GM23338 (cell line): Measurements from ENCODE around the gene CLEC2D. TPM values are rescaled to one million over a fixed set of nuclear protein-coding genes. Genes with fewer than 3 reads are reported as not detected.

Experiments
- ATAC-seq: fragments of 200-7000 bp; cut with Tn5 transposase; 3 replicates; pipeline ENCODE4 v1.9.1; 2020
- DNase-seq: peaks from one replicate; pipeline ENCODE4 v3.0.0-alpha.2; 2015; ENCODE audit warnings: low spot score
- H2AFZ ChIP-seq: fragments of 200-600 bp; sonication (generic); 2 replicates; pipeline ENCODE4 v1.8.0; 2016; ENCODE audit warnings: antibody characterized with exemption, mild to moderate bottlenecking, moderate library complexity
- H3F3A ChIP-seq: fragments of 200-600 bp; sonication (generic); replicated peaks from 2 replicates; pipeline ENCODE4 v1.8.0; 2017; ENCODE audit warnings: antibody characterized with exemption, mixed run types, low read depth
- H3K27ac ChIP-seq: fragments of 200-600 bp; sonication (generic); 2 replicates; pipeline ENCODE4 v1.6.1; 2016; ENCODE audit warnings: low read depth
- H3K27me3 ChIP-seq: fragments of 200-600 bp; sonication (generic); 2 replicates; pipeline ENCODE4 v1.8.0; 2016; ENCODE audit warnings: mild to moderate bottlenecking, mixed run types, moderate library complexity; ENCODE audit not compliant: insufficient read depth
- H3K36me3 ChIP-seq: fragments of 200-600 bp; sonication (generic); 2 replicates; pipeline ENCODE4 v1.8.0; 2016; ENCODE audit warnings: mild to moderate bottlenecking; ENCODE audit not compliant: insufficient read depth
- H3K4me1 ChIP-seq: fragments of 200-600 bp; sonication (generic); 2 replicates; pipeline ENCODE4 v1.8.0; 2016; ENCODE audit warnings: mild to moderate bottlenecking, moderate library complexity; ENCODE audit not compliant: insufficient read depth
- H3K4me2 ChIP-seq: fragments of 200-600 bp; sonication (generic); 2 replicates; pipeline ENCODE4 v1.7.1; 2017; ENCODE audit warnings: mixed run types
- H3K4me3 ChIP-seq: fragments of 200-600 bp; sonication (generic); 2 replicates; pipeline ENCODE4 v1.6.1; 2016; ENCODE audit warnings: mixed run types
- H3K79me2 ChIP-seq: fragments of 200-600 bp; sonication (generic); replicated peaks from 2 replicates; pipeline ENCODE4 v1.8.0; 2017; ENCODE audit warnings: mild to moderate bottlenecking; ENCODE audit not compliant: insufficient read depth
- H3K9me2 ChIP-seq: fragments of 200-600 bp; sonication (generic); 2 replicates; pipeline ENCODE4 v1.8.0; 2017; ENCODE audit not compliant: insufficient read depth
- H4K20me1 ChIP-seq: fragments of 200-600 bp; sonication (generic); replicated peaks from 2 replicates; pipeline ENCODE4 v1.8.0; 2017; ENCODE audit warnings: mild to moderate bottlenecking; ENCODE audit not compliant: insufficient read depth
- H3K27ac Mint-ChIP-seq: 2 replicates; pipeline ENCODE4 v1.8.0; 2020; ENCODE audit warnings: inconsistent platforms, mild to moderate bottlenecking, moderate library complexity, mixed read lengths
- H3K27me3 Mint-ChIP-seq: 3 replicates; pipeline ENCODE4 v1.8.0; 2022; ENCODE audit warnings: low read depth, mild to moderate bottlenecking, moderate library complexity, mixed read lengths, inconsistent platforms; ENCODE audit not compliant: insufficient read depth, poor library complexity
- H3K36me3 Mint-ChIP-seq: 3 replicates; pipeline ENCODE4 v1.8.0; 2021; ENCODE audit warnings: low read depth, mild to moderate bottlenecking, inconsistent platforms, moderate library complexity, mixed read lengths
- H3K4me1 Mint-ChIP-seq: 3 replicates; pipeline ENCODE4 v1.8.0; 2020; ENCODE audit warnings: mild to moderate bottlenecking, inconsistent platforms, mixed read lengths
- H3K4me3 Mint-ChIP-seq: 3 replicates; pipeline ENCODE4 v1.8.0; 2021; ENCODE audit warnings: moderate library complexity, mild to moderate bottlenecking, inconsistent platforms, mixed read lengths
- H3K9me3 Mint-ChIP-seq: 3 replicates; pipeline ENCODE4 v1.8.0; 2020; ENCODE audit warnings: moderate library complexity, mild to moderate bottlenecking, inconsistent platforms, mixed read lengths
- CREB1 ChIP-seq: fragments of 250-450 bp; sonication (Bioruptor Pico); IDR thresholded peaks from 2 replicates; pipeline ENCODE4 v1.5.0; 2020; ENCODE audit warnings: low read depth, mild to moderate bottlenecking, moderate library complexity
- CTCF ChIP-seq, 2 experiments: fragments of 200-600 bp in 1 of 2; sonication (generic) in 1 of 2; conservative IDR thresholded peaks; 2 replicates each; pipeline versions ENCODE4 v1.5.1 to v1.6.1; 2016 to 2017; ENCODE audit warnings: antibody characterized with exemption in 2 of 2, low read depth in 2 of 2, mild to moderate bottlenecking in 2 of 2, moderate library complexity in 1 of 2
- ETS1 ChIP-seq: IDR thresholded peaks from 2 replicates; pipeline ENCODE4 v1.6.1; 2016; ENCODE audit warnings: antibody characterized with exemption
- EZH2 ChIP-seq: fragments of 200-600 bp; sonication (generic); IDR thresholded peaks from one replicate; pipeline ENCODE4 v1.8.0; 2017; ENCODE audit warnings: antibody characterized with exemption, mild to moderate bottlenecking, low read depth; ENCODE audit not compliant: unreplicated experiment
- EZH2phosphoT487 ChIP-seq: fragments of 200-600 bp; sonication (generic); IDR thresholded peaks from one replicate; pipeline ENCODE4 v1.8.1; 2018; ENCODE audit warnings: antibody characterized with exemption; ENCODE audit not compliant: unreplicated experiment
- JUNB ChIP-seq: IDR thresholded peaks from one replicate; pipeline ENCODE4 v1.6.1; 2016; ENCODE audit warnings: antibody characterized with exemption; ENCODE audit not compliant: unreplicated experiment
- NANOG ChIP-seq: IDR thresholded peaks from 2 replicates; pipeline ENCODE4 v1.6.1; 2016; ENCODE audit warnings: antibody characterized with exemption, borderline replicate concordance
- POLR2AphosphoS5 ChIP-seq: IDR thresholded peaks from 2 replicates; pipeline ENCODE4 v1.6.1; 2016; ENCODE audit warnings: antibody characterized with exemption, low read depth
- STAT1 ChIP-seq: IDR thresholded peaks from one replicate; pipeline ENCODE4 v1.6.1; 2016; ENCODE audit warnings: antibody characterized with exemption; ENCODE audit not compliant: unreplicated experiment
- ZNF114 ChIP-seq: fragments of 250-450 bp; sonication (Bioruptor Pico); IDR thresholded peaks from 2 replicates; pipeline ENCODE4 v1.5.0; 2020; ENCODE audit warnings: mild to moderate bottlenecking, moderate library complexity
- ZNF331 ChIP-seq: fragments of 250-450 bp; sonication (Bioruptor Pico); IDR thresholded peaks from 2 replicates; pipeline ENCODE4 v1.5.0; 2020; ENCODE audit warnings: low read depth, mild to moderate bottlenecking, moderate library complexity
- polyA plus RNA-seq: library from polyadenylated mRNA; unstranded; fragments of >200 nt; fragmentation: Nextera tagmentation; extraction: Ambion mirVana; gene quantifications from 2 replicates; pipeline ENCODE4 v1.2.1, GENCODE V29; 2016
- total RNA-seq: library from RNA; depleted of rRNA; stranded (reverse); fragments of >200 nt; shearing (Covaris generic); gene quantifications from 2 replicates; pipeline ENCODE4 v1.2.3, GENCODE V29; 2014
- TF ChIP-seq, protein P1 (sequence below): IDR thresholded peaks from one replicate; pipeline ENCODE4 v1.6.1; 2018; ENCODE audit warnings: antibody characterized with exemption; ENCODE audit not compliant: unreplicated experiment
- TF ChIP-seq, protein P2 (sequence below): fragments of 250-450 bp; sonication (Bioruptor Pico); IDR thresholded peaks from 2 replicates; pipeline ENCODE4 v1.5.0; 2020; ENCODE audit warnings: mild to moderate bottlenecking, moderate library complexity

CLEC2D gene
- total and polyA plus RNA-seq, 2 experiments from 2014 or later = 6.9 to 7.1 TPM

DNA sequence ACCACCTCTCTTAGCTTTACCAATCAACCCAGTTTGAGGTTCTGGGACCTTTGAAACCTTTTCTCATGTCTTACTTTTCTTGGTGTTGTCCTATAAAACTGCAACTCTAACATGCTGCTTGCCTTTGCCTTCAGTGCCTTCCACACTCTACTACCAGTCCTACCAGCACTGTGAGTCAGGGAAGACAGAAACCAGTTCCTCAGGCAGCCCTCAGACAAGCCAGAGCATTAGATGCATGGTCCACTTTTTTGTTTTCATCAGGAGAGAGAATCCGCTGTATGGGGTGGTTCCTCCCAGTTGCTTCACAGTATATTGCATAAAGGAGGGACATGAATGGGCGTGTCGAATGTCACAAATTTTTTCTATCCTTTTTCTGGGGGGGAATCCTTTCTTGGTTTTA, 44.5 kb upstream of the CLEC2D start:
- H3K4me1 Mint-ChIP-seq = no peaks in the 10 kb centered on the region
- Histone ChIP-seq H3K27me3 (no peaks in the 10 kb centered on the region), H3K27ac (no peak overlapping the region), H3K4me2 (no peak overlapping the region), H3K36me3 (no peaks in the 10 kb centered on the region), H3K4me1 (no peaks in the 10 kb centered on the region), H3K9me2 (no peaks in the 10 kb centered on the region), H4K20me1 (no peaks in the 10 kb centered on the region), H2AFZ (no peak overlapping the region), H3K4me3 (no peak overlapping the region), H3K79me2 (no peaks in the 10 kb centered on the region), H3F3A (no peaks in the 10 kb centered on the region)
- peaks cover 4% of the 10 kb centered on the region; the same call in 2 of the 3 replicates for H3K9me3 Mint-ChIP-seq
- peaks cover 1% of the 10 kb centered on the region for H3K27me3 Mint-ChIP-seq
- TF ChIP-seq CTCF (conservative IDR thresholded peaks at IDR 0.05; ENCODE audit: low read depth in 2 of 2) (no peak), CREB1 (CRISPR knock-in tag) (no peak), ETS1 (no peak), EZH2 (no peak), JUNB (no peak), ZNF114 (CRISPR knock-in tag) (no peak), EZH2phosphoT487 (no peak), NANOG (no peak), ZNF331 (CRISPR knock-in tag) (no peak), POLR2AphosphoS5 (no peak), STAT1 (no peak)
- TF ChIP-seq, protein P1, sequence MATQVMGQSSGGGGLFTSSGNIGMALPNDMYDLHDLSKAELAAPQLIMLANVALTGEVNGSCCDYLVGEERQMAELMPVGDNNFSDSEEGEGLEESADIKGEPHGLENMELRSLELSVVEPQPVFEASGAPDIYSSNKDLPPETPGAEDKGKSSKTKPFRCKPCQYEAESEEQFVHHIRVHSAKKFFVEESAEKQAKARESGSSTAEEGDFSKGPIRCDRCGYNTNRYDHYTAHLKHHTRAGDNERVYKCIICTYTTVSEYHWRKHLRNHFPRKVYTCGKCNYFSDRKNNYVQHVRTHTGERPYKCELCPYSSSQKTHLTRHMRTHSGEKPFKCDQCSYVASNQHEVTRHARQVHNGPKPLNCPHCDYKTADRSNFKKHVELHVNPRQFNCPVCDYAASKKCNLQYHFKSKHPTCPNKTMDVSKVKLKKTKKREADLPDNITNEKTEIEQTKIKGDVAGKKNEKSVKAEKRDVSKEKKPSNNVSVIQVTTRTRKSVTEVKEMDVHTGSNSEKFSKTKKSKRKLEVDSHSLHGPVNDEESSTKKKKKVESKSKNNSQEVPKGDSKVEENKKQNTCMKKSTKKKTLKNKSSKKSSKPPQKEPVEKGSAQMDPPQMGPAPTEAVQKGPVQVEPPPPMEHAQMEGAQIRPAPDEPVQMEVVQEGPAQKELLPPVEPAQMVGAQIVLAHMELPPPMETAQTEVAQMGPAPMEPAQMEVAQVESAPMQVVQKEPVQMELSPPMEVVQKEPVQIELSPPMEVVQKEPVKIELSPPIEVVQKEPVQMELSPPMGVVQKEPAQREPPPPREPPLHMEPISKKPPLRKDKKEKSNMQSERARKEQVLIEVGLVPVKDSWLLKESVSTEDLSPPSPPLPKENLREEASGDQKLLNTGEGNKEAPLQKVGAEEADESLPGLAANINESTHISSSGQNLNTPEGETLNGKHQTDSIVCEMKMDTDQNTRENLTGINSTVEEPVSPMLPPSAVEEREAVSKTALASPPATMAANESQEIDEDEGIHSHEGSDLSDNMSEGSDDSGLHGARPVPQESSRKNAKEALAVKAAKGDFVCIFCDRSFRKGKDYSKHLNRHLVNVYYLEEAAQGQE = no peak
- TF ChIP-seq, protein P2, sequence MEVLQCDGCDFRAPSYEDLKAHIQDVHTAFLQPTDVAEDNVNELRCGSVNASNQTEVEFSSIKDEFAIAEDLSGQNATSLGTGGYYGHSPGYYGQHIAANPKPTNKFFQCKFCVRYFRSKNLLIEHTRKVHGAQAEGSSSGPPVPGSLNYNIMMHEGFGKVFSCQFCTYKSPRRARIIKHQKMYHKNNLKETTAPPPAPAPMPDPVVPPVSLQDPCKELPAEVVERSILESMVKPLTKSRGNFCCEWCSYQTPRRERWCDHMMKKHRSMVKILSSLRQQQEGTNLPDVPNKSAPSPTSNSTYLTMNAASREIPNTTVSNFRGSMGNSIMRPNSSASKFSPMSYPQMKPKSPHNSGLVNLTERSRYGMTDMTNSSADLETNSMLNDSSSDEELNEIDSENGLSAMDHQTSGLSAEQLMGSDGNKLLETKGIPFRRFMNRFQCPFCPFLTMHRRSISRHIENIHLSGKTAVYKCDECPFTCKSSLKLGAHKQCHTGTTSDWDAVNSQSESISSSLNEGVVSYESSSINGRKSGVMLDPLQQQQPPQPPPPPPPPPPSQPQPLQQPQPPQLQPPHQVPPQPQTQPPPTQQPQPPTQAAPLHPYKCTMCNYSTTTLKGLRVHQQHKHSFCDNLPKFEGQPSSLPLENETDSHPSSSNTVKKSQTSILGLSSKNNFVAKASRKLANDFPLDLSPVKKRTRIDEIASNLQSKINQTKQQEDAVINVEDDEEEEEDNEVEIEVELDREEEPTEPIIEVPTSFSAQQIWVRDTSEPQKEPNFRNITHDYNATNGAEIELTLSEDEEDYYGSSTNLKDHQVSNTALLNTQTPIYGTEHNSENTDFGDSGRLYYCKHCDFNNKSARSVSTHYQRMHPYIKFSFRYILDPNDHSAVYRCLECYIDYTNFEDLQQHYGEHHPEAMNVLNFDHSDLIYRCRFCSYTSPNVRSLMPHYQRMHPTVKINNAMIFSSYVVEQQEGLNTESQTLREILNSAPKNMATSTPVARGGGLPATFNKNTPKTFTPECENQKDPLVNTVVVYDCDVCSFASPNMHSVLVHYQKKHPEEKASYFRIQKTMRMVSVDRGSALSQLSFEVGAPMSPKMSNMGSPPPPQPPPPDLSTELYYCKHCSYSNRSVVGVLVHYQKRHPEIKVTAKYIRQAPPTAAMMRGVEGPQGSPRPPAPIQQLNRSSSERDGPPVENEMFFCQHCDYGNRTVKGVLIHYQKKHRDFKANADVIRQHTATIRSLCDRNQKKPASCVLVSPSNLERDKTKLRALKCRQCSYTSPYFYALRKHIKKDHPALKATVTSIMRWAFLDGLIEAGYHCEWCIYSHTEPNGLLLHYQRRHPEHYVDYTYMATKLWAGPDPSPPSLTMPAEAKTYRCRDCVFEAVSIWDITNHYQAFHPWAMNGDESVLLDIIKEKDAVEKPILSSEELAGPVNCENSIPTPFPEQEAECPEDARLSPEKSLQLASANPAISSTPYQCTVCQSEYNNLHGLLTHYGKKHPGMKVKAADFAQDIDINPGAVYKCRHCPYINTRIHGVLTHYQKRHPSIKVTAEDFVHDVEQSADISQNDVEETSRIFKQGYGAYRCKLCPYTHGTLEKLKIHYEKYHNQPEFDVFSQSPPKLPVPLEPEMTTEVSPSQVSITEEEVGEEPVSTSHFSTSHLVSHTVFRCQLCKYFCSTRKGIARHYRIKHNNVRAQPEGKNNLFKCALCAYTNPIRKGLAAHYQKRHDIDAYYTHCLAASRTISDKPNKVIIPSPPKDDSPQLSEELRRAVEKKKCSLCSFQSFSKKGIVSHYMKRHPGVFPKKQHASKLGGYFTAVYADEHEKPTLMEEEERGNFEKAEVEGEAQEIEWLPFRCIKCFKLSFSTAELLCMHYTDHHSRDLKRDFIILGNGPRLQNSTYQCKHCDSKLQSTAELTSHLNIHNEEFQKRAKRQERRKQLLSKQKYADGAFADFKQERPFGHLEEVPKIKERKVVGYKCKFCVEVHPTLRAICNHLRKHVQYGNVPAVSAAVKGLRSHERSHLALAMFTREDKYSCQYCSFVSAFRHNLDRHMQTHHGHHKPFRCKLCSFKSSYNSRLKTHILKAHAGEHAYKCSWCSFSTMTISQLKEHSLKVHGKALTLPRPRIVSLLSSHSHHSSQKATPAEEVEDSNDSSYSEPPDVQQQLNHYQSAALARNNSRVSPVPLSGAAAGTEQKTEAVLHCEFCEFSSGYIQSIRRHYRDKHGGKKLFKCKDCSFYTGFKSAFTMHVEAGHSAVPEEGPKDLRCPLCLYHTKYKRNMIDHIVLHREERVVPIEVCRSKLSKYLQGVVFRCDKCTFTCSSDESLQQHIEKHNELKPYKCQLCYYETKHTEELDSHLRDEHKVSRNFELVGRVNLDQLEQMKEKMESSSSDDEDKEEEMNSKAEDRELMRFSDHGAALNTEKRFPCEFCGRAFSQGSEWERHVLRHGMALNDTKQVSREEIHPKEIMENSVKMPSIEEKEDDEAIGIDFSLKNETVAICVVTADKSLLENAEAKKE (CRISPR knock-in tag) = no peak
- ATAC-seq = no peak
- H3K27ac Mint-ChIP-seq = no peak overlapping the region; the same call in 1 of the 2 replicates
- H3K36me3 Mint-ChIP-seq = peaks cover 8% of the 10 kb centered on the region
- DNase-seq = no peak
- H3K4me3 Mint-ChIP-seq = no peak overlapping the region
